ENCODE measurements around the gene OXER1.

The OXER1 gene

DNA sequence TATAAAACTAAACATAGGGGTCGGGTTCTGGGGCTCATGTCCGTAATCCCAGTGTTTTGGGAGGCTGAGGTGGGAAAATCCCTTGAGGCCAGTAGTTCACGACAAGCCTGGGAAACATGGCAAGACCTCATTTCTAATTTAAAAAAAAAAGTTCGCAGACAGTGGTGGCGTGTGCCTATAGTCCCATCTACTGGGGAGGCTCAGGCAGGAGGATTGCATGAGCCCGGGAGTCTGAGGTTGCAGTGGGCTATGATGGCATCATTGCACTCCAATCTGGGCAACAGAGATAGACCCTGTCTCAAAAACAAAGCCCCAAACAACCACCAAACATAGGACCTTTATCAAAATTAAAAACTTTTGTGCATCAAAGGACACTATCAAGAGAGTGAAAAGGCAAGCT, 38.2 kb upstream of the OXER1 start:
- no peaks in the 10 kb centered on the region for H3K9me3 ChIP-seq (ENCODE audit: control insufficient read depth, insufficient read depth, low read length)
- no peak overlapping the region for H3K9ac ChIP-seq (ENCODE audit: low read depth, low read length)
- no peaks in the 10 kb centered on the region for H3K4me1 ChIP-seq (ENCODE audit: control insufficient read depth, insufficient read depth, low read length)
- no peaks in the 10 kb centered on the region for H3K36me3 ChIP-seq (ENCODE audit: control insufficient read depth, insufficient read depth, low read length)
- H3K4me3 ChIP-seq (ENCODE audit: low read depth, low read length), result no peak overlapping the region
- H3K27ac ChIP-seq (ENCODE audit: low read depth, low read length), result no peak overlapping the region
- H3K27me3 ChIP-seq (ENCODE audit: control insufficient read depth, insufficient read depth, low read length), result no peaks in the 10 kb centered on the region

DNA sequence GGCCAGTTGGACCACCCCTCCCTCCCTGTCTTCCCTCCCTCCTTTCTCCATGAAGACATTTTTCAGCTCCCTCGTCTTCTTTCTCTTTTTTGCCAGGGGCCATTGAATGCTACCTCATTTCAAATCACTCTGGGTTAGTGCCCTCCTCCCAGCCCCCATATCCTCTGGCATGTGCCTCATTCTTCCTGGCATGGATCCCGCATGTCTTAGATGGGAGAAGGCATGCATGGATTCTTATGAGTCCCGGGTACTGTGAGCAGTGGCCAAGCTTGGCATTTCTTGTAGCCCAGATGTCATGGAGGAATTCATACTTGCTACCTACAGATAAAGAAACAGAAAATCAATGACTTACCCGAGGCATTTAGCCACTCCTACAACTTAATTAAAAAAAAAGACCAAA, 37.4 kb upstream of the OXER1 start:
- H3K27me3 ChIP-seq (ENCODE audit: control insufficient read depth, insufficient read depth, low read length), result no peaks in the 10 kb centered on the region
- H3K9me3 ChIP-seq (ENCODE audit: control insufficient read depth, insufficient read depth, low read length), result no peaks in the 10 kb centered on the region
- no peaks in the 10 kb centered on the region for H3K36me3 ChIP-seq (ENCODE audit: control insufficient read depth, insufficient read depth, low read length)
- no peak overlapping the region for H3K9ac ChIP-seq (ENCODE audit: low read depth, low read length)
- no peak overlapping the region for H3K4me3 ChIP-seq (ENCODE audit: low read depth, low read length)
- no peaks in the 10 kb centered on the region for H3K4me1 ChIP-seq (ENCODE audit: control insufficient read depth, insufficient read depth, low read length)
- H3K27ac ChIP-seq (ENCODE audit: low read depth, low read length), result no peak overlapping the region

DNA sequence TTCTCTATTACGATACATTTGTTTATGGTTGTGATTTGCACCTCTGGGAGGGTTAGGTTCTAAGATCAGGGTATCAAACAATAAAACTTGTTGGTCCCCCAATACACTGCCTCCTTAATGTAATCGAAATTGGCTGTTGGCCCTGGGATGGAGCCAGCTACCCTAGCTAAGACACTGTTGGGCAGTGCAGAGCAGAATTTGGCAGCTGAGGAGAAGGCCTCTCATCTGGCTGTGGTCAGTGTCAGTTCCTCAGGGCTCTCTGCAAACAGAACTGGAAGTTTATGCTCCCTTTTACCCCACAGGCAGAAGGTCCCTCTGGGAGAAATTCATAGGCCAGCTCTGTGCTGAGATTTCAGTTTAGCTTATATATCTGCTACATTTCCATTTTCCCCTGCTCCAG, 37.0 kb upstream of the OXER1 start:
- no peaks in the 10 kb centered on the region for H3K9me3 ChIP-seq (ENCODE audit: control insufficient read depth, insufficient read depth, low read length)
- H3K36me3 ChIP-seq (ENCODE audit: control insufficient read depth, insufficient read depth, low read length), result no peaks in the 10 kb centered on the region
- no peak overlapping the region for H3K4me3 ChIP-seq (ENCODE audit: low read depth, low read length)
- no peaks in the 10 kb centered on the region for H3K27me3 ChIP-seq (ENCODE audit: control insufficient read depth, insufficient read depth, low read length)
- H3K27ac ChIP-seq (ENCODE audit: low read depth, low read length), result no peak overlapping the region
- H3K9ac ChIP-seq (ENCODE audit: low read depth, low read length), result no peak overlapping the region
- no peaks in the 10 kb centered on the region for H3K4me1 ChIP-seq (ENCODE audit: control insufficient read depth, insufficient read depth, low read length)

DNA sequence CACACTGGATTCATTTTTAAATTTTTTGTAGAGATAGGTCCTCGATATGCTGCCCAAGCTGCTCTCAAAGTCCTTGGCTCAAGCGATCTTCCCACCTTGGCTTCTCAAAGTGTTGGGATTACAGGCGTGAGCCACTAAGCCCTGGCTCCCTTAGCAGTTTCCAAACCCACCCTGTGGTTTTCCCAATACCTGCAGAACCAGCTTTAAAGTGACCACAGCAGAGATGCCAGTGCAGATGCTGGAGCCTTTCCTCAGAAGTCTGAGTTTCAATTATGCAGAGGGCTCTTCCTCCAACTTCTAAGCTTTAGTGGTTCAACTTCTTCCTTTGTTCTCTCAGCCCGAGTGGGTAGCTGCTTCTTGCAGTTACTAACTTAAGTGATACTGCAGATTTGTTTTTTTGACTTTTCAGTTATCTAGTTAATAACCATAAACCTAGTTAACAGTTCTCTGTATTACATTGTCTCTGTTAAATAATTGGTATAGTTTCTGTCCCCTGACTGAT, 36.6 kb upstream of the OXER1 start:
- H3K4me3 ChIP-seq (ENCODE audit: low read depth, low read length), result no peak overlapping the region
- no peak overlapping the region for H3K27ac ChIP-seq (ENCODE audit: low read depth, low read length)
- no peaks in the 10 kb centered on the region for H3K36me3 ChIP-seq (ENCODE audit: control insufficient read depth, insufficient read depth, low read length)
- H3K9ac ChIP-seq (ENCODE audit: low read depth, low read length), result no peak overlapping the region
- H3K4me1 ChIP-seq (ENCODE audit: control insufficient read depth, insufficient read depth, low read length), result no peaks in the 10 kb centered on the region
- no peaks in the 10 kb centered on the region for H3K27me3 ChIP-seq (ENCODE audit: control insufficient read depth, insufficient read depth, low read length)
- no peaks in the 10 kb centered on the region for H3K9me3 ChIP-seq (ENCODE audit: control insufficient read depth, insufficient read depth, low read length)

DNA sequence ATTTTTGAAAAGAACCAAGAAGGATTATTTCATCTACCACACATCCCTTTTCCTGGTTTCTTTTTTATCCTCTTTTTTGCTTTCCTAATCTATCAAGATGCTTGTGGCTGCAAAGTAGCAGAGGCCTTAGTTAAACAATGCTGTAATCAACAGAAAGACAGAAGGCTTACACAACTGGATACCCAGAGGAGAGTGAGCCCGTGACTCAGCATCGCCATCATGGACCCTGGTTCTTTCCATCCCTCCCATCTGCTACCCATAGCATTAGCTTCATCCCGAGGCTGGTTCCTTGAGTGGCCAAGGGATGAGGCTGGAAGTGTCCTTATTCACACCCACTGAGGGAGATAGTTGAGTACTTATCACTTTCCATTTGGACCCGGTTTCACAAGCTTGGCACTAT, 35.9 kb upstream of the OXER1 start:
- H3K9me3 ChIP-seq (ENCODE audit: control insufficient read depth, insufficient read depth, low read length), result no peaks in the 10 kb centered on the region
- no peaks in the 10 kb centered on the region for H3K27me3 ChIP-seq (ENCODE audit: control insufficient read depth, insufficient read depth, low read length)
- H3K9ac ChIP-seq (ENCODE audit: low read depth, low read length), result no peak overlapping the region
- H3K4me3 ChIP-seq (ENCODE audit: low read depth, low read length), result no peak overlapping the region
- H3K36me3 ChIP-seq (ENCODE audit: control insufficient read depth, insufficient read depth, low read length), result no peaks in the 10 kb centered on the region
- H3K4me1 ChIP-seq (ENCODE audit: control insufficient read depth, insufficient read depth, low read length), result no peaks in the 10 kb centered on the region
- H3K27ac ChIP-seq (ENCODE audit: low read depth, low read length), result no peak overlapping the region

GRCh38 chr2:42797281-42797680, 33.3 kb upstream of the OXER1 start:
- Histone ChIP-seq H3K27me3 (ENCODE audit: control insufficient read depth, insufficient read depth, low read length) (peaks cover 18% of the 10 kb centered on the region), H3K27ac (ENCODE audit: low read depth, low read length) (no peak overlapping the region), H3K36me3 (ENCODE audit: control insufficient read depth, insufficient read depth, low read length) (no peaks in the 10 kb centered on the region), H3K9me3 (ENCODE audit: control insufficient read depth, insufficient read depth, low read length) (no peaks in the 10 kb centered on the region), H3K4me3 (ENCODE audit: low read depth, low read length) (no peak overlapping the region), H3K4me1 (ENCODE audit: control insufficient read depth, insufficient read depth, low read length) (peaks cover 13% of the 10 kb centered on the region), H3K9ac (ENCODE audit: low read depth, low read length) (no peak overlapping the region)

DNA sequence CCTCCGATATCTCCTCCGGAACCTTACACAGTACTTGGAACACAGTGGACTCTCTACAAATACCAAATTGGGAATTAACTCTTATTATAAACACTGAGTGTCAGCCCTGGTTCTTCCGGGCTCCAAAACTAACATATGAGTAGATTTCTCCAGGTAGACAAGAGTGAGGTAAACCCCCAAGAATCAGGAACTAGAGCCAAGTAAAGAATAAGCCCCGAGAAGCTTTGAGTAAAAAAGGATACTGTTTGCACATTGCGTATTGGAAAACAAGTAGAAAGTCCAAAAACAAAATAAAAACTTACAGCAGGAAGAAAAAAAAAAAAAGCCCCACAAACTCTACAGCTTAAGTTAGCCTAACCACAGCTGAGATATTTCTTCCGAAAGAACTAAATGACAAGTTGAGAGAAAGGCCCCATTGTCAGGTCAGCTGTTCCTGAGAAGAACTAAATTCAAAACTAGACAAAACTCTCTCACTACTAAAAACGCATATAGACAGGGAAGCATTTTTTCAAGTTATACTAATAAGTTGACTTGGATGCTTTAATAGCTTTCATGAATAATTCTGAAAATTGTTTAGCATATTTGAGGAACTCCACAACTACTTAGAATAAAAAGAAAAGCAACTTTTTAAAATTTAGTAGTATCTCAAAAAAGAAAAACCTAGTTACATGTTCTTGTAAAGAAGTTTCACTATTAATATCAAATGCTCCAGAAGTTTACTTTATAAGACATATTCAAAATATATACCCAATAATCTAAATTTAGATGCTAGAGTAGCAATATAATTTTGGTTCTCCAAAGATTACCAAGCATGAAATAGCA, 32.7 kb upstream of the OXER1 start:
- H3K27ac ChIP-seq (ENCODE audit: low read depth, low read length), result no peak overlapping the region
- H3K36me3 ChIP-seq (ENCODE audit: control insufficient read depth, insufficient read depth, low read length), result no peaks in the 10 kb centered on the region
- peaks cover 24% of the 10 kb centered on the region for H3K27me3 ChIP-seq (ENCODE audit: control insufficient read depth, insufficient read depth, low read length)
- H3K9ac ChIP-seq (ENCODE audit: low read depth, low read length), result no peak overlapping the region
- H3K9me3 ChIP-seq (ENCODE audit: control insufficient read depth, insufficient read depth, low read length), result no peaks in the 10 kb centered on the region
- no peak overlapping the region for H3K4me3 ChIP-seq (ENCODE audit: low read depth, low read length)
- H3K4me1 ChIP-seq (ENCODE audit: control insufficient read depth, insufficient read depth, low read length), result peaks cover 18% of the 10 kb centered on the region

- Histone ChIP-seq H3K27ac (ENCODE audit: low read depth, low read length) (no peak overlapping the region), H3K4me3 (ENCODE audit: low read depth, low read length) (no peak overlapping the region), H3K27me3 (ENCODE audit: control insufficient read depth, insufficient read depth, low read length) (peaks cover 32% of the 10 kb centered on the region), H3K4me1 (ENCODE audit: control insufficient read depth, insufficient read depth, low read length) (peaks cover 18% of the 10 kb centered on the region), H3K9me3 (ENCODE audit: control insufficient read depth, insufficient read depth, low read length) (no peaks in the 10 kb centered on the region), H3K36me3 (ENCODE audit: control insufficient read depth, insufficient read depth, low read length) (no peaks in the 10 kb centered on the region), H3K9ac (ENCODE audit: low read depth, low read length) (no peak overlapping the region)
These were observed 31.9 kb upstream of the OXER1 start for GRCh38 chr2:42795841-42796301.

DNA sequence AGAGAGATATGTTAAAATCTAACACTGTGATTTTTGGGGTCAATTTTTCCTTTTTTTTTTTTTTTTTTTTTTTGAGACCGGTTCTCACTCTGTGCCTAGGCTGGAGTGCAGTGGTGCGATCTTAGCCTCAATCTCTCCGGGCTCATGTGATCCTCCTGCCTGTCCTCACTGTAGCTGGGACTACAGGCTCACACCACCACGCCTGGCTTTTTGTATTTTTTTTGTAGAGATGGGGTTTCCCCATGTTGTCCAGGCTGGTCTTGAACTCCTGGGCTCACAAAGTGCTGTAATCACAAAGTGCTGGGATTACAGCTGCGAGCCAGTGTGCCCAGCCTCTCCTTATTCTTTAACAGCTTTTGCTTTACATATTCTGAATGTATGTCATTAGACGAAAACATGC, 31.3 kb upstream of the OXER1 start:
- no peak overlapping the region for H3K4me3 ChIP-seq (ENCODE audit: low read depth, low read length)
- no peaks in the 10 kb centered on the region for H3K36me3 ChIP-seq (ENCODE audit: control insufficient read depth, insufficient read depth, low read length)
- H3K4me1 ChIP-seq (ENCODE audit: control insufficient read depth, insufficient read depth, low read length), result peaks cover 18% of the 10 kb centered on the region
- H3K9me3 ChIP-seq (ENCODE audit: control insufficient read depth, insufficient read depth, low read length), result no peaks in the 10 kb centered on the region
- no peak overlapping the region for H3K27ac ChIP-seq (ENCODE audit: low read depth, low read length)
- peaks cover 33% of the 10 kb centered on the region for H3K27me3 ChIP-seq (ENCODE audit: control insufficient read depth, insufficient read depth, low read length)
- no peak overlapping the region for H3K9ac ChIP-seq (ENCODE audit: low read depth, low read length)

- Histone ChIP-seq H3K9ac (ENCODE audit: low read depth, low read length) (no peak overlapping the region), H3K4me3 (ENCODE audit: low read depth, low read length) (no peak overlapping the region), H3K27me3 (ENCODE audit: control insufficient read depth, insufficient read depth, low read length) (peaks cover 33% of the 10 kb centered on the region), H3K9me3 (ENCODE audit: control insufficient read depth, insufficient read depth, low read length) (no peaks in the 10 kb centered on the region), H3K36me3 (ENCODE audit: control insufficient read depth, insufficient read depth, low read length) (no peaks in the 10 kb centered on the region), H3K27ac (ENCODE audit: low read depth, low read length) (no peak overlapping the region), H3K4me1 (ENCODE audit: control insufficient read depth, insufficient read depth, low read length) (peaks cover 18% of the 10 kb centered on the region)
These were observed 30.5 kb upstream of the OXER1 start for GRCh38 chr2:42794271-42795046.
